Coronary artery (tissue), 2 donors: Measurements from ENCODE around the gene EEFSEC.

ENCODE experiments used
- DNase-seq: peaks from one replicate; pipeline ENCODE4 v3.0.0-alpha.2; 2017; ENCODE audit warnings: low spot score
- H3K27ac ChIP-seq, 2 donors: fragments of 200-600 bp; sonication (generic); one replicate each; pipeline ENCODE4 v1.5.1; 2016 to 2019
- H3K4me3 ChIP-seq: fragments of 200-600 bp; sonication (generic); 2 replicates; pipeline ENCODE4 v1.5.1; 2016; ENCODE audit warnings: mild to moderate bottlenecking, moderate library complexity
- CTCF ChIP-seq: fragments of 200-600 bp; sonication (generic); IDR thresholded peaks from one replicate; pipeline ENCODE4 v1.5.1; 2019; ENCODE audit warnings: antibody characterized with exemption

EEFSEC gene

GRCh38 chr3:128334086-128334645 lies 180.9 kb downstream of the EEFSEC start:
- DNase-seq: no peak
- no peak for TF ChIP-seq CTCF
- H3K4me3 ChIP-seq: no peak overlapping the region
- H3K27ac ChIP-seq: no peak overlapping the region

- no peak for TF ChIP-seq CTCF
- no peak overlapping the region for H3K4me3 ChIP-seq
- no peak overlapping the region for H3K27ac ChIP-seq
- DNase-seq: no peak
Observed at GRCh38 chr3:128334766-128335165, 181.5 kb downstream of the EEFSEC start.

GRCh38 chr3:128335621-128336296 lies 182.5 kb downstream of the EEFSEC start:
- no peak for DNase-seq
- no peak for TF ChIP-seq CTCF
- no peak overlapping the region for H3K4me3 ChIP-seq
- no peak overlapping the region for H3K27ac ChIP-seq

GRCh38 chr3:128336337-128337156 lies 183.3 kb downstream of the EEFSEC start:
- Histone ChIP-seq H3K4me3 (no peak overlapping the region), H3K27ac (no peak overlapping the region)
- no peak for DNase-seq
- no peak for TF ChIP-seq CTCF

GRCh38 chr3:128337305-128337704 lies 184.0 kb downstream of the EEFSEC start:
- no peak for DNase-seq
- Histone ChIP-seq H3K27ac (no peak overlapping the region), H3K4me3 (no peak overlapping the region)
- no peak for TF ChIP-seq CTCF

- TF ChIP-seq CTCF: no peak
- DNase-seq: no peak
- Histone ChIP-seq H3K27ac (no peak overlapping the region), H3K4me3 (no peak overlapping the region)
Observed at GRCh38 chr3:128338536-128339330, 185.5 kb downstream of the EEFSEC start.
